B cell (primary cell): Measurements from ENCODE around the gene FBXO42. TPM values are rescaled to one million over a fixed set of nuclear protein-coding genes. Genes with fewer than 3 reads are reported as not detected.

Experiments used
- ATAC-seq: fragments of 200-7000 bp; cut with Tn5 transposase; one replicate; pipeline ENCODE4 v1.10.0; 2021; ENCODE audit warnings: low read depth, mild to moderate bottlenecking, moderate number of reproducible peaks, moderate library complexity
- CTCF ChIA-PET: fragments of 350-600 bp; sonication (Branson Sonifier 250); formaldehyde crosslinking; loops from one replicate; lab custom pipeline; 2021; ENCODE audit warnings: antibody characterized with exemption, inconsistent platforms; lab: Charles Lee
- POLR2A ChIA-PET: fragments of 350-600 bp; sonication (Branson Sonifier 250); formaldehyde crosslinking; loops from one replicate; lab custom pipeline; 2021; ENCODE audit warnings: antibody characterized with exemption; lab: Charles Lee
- DNase-seq: peaks from one replicate; pipeline ENCODE4 v3.0.0; 2013
- H2AFZ ChIP-seq: 2 replicates; pipeline ENCODE4 v1.6.1; 2012; ENCODE audit warnings: mild to moderate bottlenecking, low read depth, low read length; ENCODE audit not compliant: insufficient read depth, poor library complexity, severe bottlenecking
- H3K27ac ChIP-seq, 2 donors: 1 replicate in 1 of 2; 2 replicates in 1 of 2; pipeline ENCODE4 v1.5.1; 2012 to 2013; ENCODE audit warnings: low read length in 2 of 2, mild to moderate bottlenecking in 2 of 2, moderate library complexity in 1 of 2
- H3K27me3 ChIP-seq, 4 experiments: fragments of 200-600 bp in 1 of 4; sonication (generic) in 1 of 4; replicated peaks in 1 of 4; 1 replicate in 2 of 4; 2 replicates in 2 of 4; pipeline versions ENCODE4 v1.6.1 to v1.7.0; 2013 to 2016; ENCODE audit warnings: low read length in 3 of 4, mild to moderate bottlenecking in 2 of 4, mixed read lengths in 1 of 4, moderate library complexity in 1 of 4; ENCODE audit not compliant: insufficient read depth in 4 of 4, control insufficient read depth in 3 of 4; ENCODE audit errors: control extremely low read depth in 1 of 4
- H3K36me3 ChIP-seq, 2 experiments: replicated peaks in 1 of 2; 1 replicate in 1 of 2; 2 replicates in 1 of 2; pipeline versions ENCODE4 v1.6.1 to v1.7.1; 2013; ENCODE audit warnings: low read length in 1 of 2; ENCODE audit not compliant: insufficient read depth in 2 of 2, control insufficient read depth in 1 of 2; ENCODE audit errors: control extremely low read depth in 1 of 2, extremely low read depth in 1 of 2
- H3K4me1 ChIP-seq, 2 donors: fragments of 200-600 bp in 1 of 2; sonication (generic) in 1 of 2; 1 replicate in 1 of 2; 2 replicates in 1 of 2; pipeline versions ENCODE4 v1.5.1 to v1.6.1; 2013 to 2017; ENCODE audit warnings: low read length in 2 of 2; ENCODE audit not compliant: control insufficient read depth in 2 of 2, insufficient read depth in 2 of 2
- H3K4me2 ChIP-seq: replicated peaks from 2 replicates; pipeline ENCODE3; 2012; ENCODE audit warnings: mild to moderate bottlenecking, low read depth, low read length; ENCODE audit not compliant: poor library complexity, severe bottlenecking
- H3K4me3 ChIP-seq, 5 experiments: fragments of 200-600 bp in 1 of 5; sonication (generic) in 1 of 5; 1 replicate in 3 of 5; 2 replicates in 2 of 5; pipeline versions ENCODE4 v1.5.1 to v1.7.0; 2011 to 2016; ENCODE audit warnings: low read length in 4 of 5, mild to moderate bottlenecking in 4 of 5, low read depth in 2 of 5, control low read depth in 1 of 5, moderate library complexity in 1 of 5; ENCODE audit not compliant: insufficient read depth in 1 of 5; ENCODE audit errors: control extremely low read depth in 1 of 5, extremely low read depth in 1 of 5
- H3K79me2 ChIP-seq: fragments of 200-600 bp; sonication (generic); one replicate; pipeline ENCODE4 v1.6.0; 2016; ENCODE audit warnings: low read length; ENCODE audit not compliant: control insufficient read depth, insufficient read depth
- H3K9ac ChIP-seq: fragments of 200-600 bp; sonication (generic); 2 replicates; pipeline ENCODE4 v1.6.1; 2017; ENCODE audit warnings: mild to moderate bottlenecking, low read length, moderate library complexity
- H3K9me3 ChIP-seq, 3 donors: one replicate each; pipeline versions ENCODE4 v1.6.1 to v1.7.1; 2013; ENCODE audit warnings: low read length in 2 of 3; ENCODE audit not compliant: control insufficient read depth in 2 of 3, insufficient read depth in 1 of 3; ENCODE audit errors: control extremely low read depth in 1 of 3
- H4K20me1 ChIP-seq: 2 replicates; pipeline ENCODE4 v1.6.0; 2012; ENCODE audit warnings: mild to moderate bottlenecking, low read length; ENCODE audit not compliant: insufficient read depth, control insufficient read depth, poor library complexity, severe bottlenecking
- H3K27ac Mint-ChIP-seq: one replicate; pipeline ENCODE4 v1.8.0; 2021; ENCODE audit warnings: mixed read lengths
- H3K27me3 Mint-ChIP-seq: one replicate; pipeline ENCODE4 v1.8.0; 2021; ENCODE audit warnings: mixed read lengths
- H3K4me1 Mint-ChIP-seq: one replicate; pipeline ENCODE4 v1.8.0; 2021; ENCODE audit warnings: mixed read lengths
- H3K4me3 Mint-ChIP-seq: one replicate; pipeline ENCODE4 v1.8.0; 2021; ENCODE audit warnings: mixed read lengths
- H3K9me3 Mint-ChIP-seq: one replicate; pipeline ENCODE4 v1.8.0; 2022; ENCODE audit warnings: mixed read lengths; ENCODE audit not compliant: insufficient read depth
- EZH2 ChIP-seq: IDR thresholded peaks from 2 replicates; pipeline ENCODE4 v1.6.1; 2012; ENCODE audit warnings: borderline replicate concordance, low read depth, mild to moderate bottlenecking, moderate library complexity, low read length; ENCODE audit not compliant: insufficient read depth, poor library complexity, severe bottlenecking
- WGBS: methylation state at CpG from one replicate; pipeline ENCODE4 v1.1.5; 2013; ENCODE audit warnings: missing lambda C conversion rate; ENCODE audit not compliant: insufficient coverage; 5-methylcytosine and 5-hydroxymethylcytosine counted together
- intact Hi-C: fragments of 100-400 bp; cut with micrococcal nuclease; formaldehyde crosslinking; loops from one replicate; pipeline ENCODE4 v1.10.0; 2022
- polyA plus RNA-seq: library from polyadenylated mRNA; depleted of rRNA; stranded (reverse); fragments of >200 nt; gene quantifications from 2 replicates; pipeline ENCODE4 v1.2.3, GENCODE V29; 2012
- total RNA-seq, 2 donors: library from RNA; stranded (reverse); fragments of 120-200 nt in 1 of 2; gene quantifications; 1 replicate in 1 of 2; 2 replicates in 1 of 2; pipeline versions ENCODE4 v1.2.3 to v1.2.4, GENCODE V29; 2013 to 2022
- TF ChIP-seq, protein P1 (sequence below): fragments of 200-600 bp; IDR thresholded peaks from one replicate; pipeline ENCODE4 v1.8.0; 2022; ENCODE audit warnings: antibody characterized with exemption, mild to moderate bottlenecking

The FBXO42 gene
- total and polyA plus RNA-seq, 2 donors (not counting 1 experiment from before 2014, with no cell fraction given), result 17.2 to 33.1 TPM

DNA sequence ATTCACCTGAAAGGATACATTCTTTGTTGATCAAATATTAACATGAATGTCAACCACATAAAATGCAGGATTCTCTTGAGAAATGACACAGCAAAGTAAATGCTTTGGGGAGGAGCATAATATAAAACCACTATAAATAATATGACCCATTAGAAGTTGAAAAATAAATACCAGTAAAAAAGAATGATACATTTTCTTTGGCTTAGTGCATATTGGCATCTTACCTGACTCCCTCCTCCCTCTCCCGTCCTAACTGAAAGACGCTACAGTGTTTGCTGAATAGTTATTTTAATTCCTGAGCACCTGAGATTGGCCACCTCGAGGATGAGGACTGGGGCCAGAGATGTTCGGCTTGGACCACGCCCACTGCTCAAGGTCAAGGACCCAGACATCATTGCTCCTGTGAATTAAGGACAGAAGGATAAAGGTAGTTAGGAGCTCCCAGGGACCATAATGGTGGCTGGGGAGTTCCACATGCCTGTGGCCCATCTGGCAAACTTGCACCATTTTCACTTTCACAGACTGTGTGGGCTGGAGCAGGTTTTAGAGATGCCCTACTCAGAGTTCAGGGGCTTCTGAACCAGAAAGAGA, 98.9 kb downstream of the FBXO42 start:
- no peak for DNase-seq
- Mint-ChIP-seq H3K27me3 (no peaks in the 10 kb centered on the region), H3K4me3 (no peak overlapping the region), H3K9me3 (no peaks in the 10 kb centered on the region), H3K4me1 (peaks cover 15% of the 10 kb centered on the region), H3K27ac (no peak overlapping the region)
- no peak for ATAC-seq
- TF ChIP-seq, protein P1, sequence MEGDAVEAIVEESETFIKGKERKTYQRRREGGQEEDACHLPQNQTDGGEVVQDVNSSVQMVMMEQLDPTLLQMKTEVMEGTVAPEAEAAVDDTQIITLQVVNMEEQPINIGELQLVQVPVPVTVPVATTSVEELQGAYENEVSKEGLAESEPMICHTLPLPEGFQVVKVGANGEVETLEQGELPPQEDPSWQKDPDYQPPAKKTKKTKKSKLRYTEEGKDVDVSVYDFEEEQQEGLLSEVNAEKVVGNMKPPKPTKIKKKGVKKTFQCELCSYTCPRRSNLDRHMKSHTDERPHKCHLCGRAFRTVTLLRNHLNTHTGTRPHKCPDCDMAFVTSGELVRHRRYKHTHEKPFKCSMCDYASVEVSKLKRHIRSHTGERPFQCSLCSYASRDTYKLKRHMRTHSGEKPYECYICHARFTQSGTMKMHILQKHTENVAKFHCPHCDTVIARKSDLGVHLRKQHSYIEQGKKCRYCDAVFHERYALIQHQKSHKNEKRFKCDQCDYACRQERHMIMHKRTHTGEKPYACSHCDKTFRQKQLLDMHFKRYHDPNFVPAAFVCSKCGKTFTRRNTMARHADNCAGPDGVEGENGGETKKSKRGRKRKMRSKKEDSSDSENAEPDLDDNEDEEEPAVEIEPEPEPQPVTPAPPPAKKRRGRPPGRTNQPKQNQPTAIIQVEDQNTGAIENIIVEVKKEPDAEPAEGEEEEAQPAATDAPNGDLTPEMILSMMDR, result no peak
- no peak for TF ChIP-seq EZH2
- H3K9me3 ChIP-seq, result no peaks in the 10 kb centered on the region
- peaks cover 14 to 16% of the 10 kb centered on the region in 2 donors for H3K4me1 ChIP-seq
- intact Hi-C loops, result no loop called here
- H3K4me2 ChIP-seq, result no peak overlapping the region
- 100% methylated on average over 3 of the region's 5 CpGs for WGBS
- no peak overlapping the region for H3K27ac ChIP-seq
- POLR2A ChIA-PET, result no interaction called here
- no peaks in the 10 kb centered on the region for H3K27me3 ChIP-seq
- H3K9ac ChIP-seq, result no peak overlapping the region
- H3K79me2 ChIP-seq, result no peaks in the 10 kb centered on the region
- no peaks in the 10 kb centered on the region for H4K20me1 ChIP-seq
- CTCF ChIA-PET, result interaction anchor here (1.5 kb wide), 1 partner anchor 175 kb away, joined by 3 read pairs; no protein-coding TSS in a partner anchor
- H2AFZ ChIP-seq, result no peak overlapping the region
- peaks cover 2 to 65% of the 10 kb centered on the region in 2 experiments for H3K36me3 ChIP-seq
- H3K4me3 ChIP-seq, result no peak overlapping the region

DNA sequence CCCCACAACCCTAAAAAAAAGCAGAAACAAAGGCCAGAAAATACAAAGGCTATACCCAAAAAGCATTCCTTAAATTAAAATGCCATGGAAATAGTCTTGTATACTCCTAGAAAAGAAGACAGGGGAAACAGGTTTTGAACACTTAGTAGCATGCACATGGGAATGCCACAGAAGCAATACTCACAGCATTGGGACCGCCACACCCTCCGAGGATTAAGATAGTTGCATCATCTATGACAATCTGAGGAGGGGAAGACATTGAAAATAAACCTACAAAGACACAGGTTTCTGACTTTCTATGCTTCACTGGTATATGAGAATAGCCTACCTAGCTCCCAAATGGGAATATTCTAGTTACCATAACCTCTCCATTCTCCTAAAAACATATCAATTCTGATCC, 99.4 kb downstream of the FBXO42 start:
- Histone ChIP-seq H3K9ac (no peak overlapping the region), H3K4me2 (no peak overlapping the region), H3K27ac (no peak overlapping the region), H2AFZ (no peak overlapping the region), H3K27me3 (no peaks in the 10 kb centered on the region), H3K4me1 (peaks cover 14 to 17% of the 10 kb centered on the region in 2 donors), H4K20me1 (no peaks in the 10 kb centered on the region), H3K79me2 (no peaks in the 10 kb centered on the region), H3K36me3 (peaks cover 2 to 65% of the 10 kb centered on the region in 2 experiments), H3K4me3 (no peak overlapping the region), H3K9me3 (no peaks in the 10 kb centered on the region)
- Mint-ChIP-seq H3K4me1 (peaks cover 17% of the 10 kb centered on the region), H3K27ac (no peak overlapping the region), H3K27me3 (no peaks in the 10 kb centered on the region), H3K9me3 (no peaks in the 10 kb centered on the region), H3K4me3 (no peak overlapping the region)
- POLR2A ChIA-PET, result no interaction called here
- WGBS, result no CpG with 5 or more reads among the region's 2 CpGs
- TF ChIP-seq EZH2, result no peak
- TF ChIP-seq, protein P1, result no peak
- intact Hi-C loops, result no loop called here
- CTCF ChIA-PET, result no interaction called here
- ATAC-seq (no peak), DNase-seq (no peak)
